NCI-H510A (cell line): ENCODE measurements around the gene GGT7.
"Not testable (repeated sequence)": the region's sequence is repeated elsewhere in the genome, so short reads cannot be mapped to it uniquely, and the experiment has no call there.

Experiments
- DNase-seq: peaks from one replicate; lab custom pipeline; 2025; lab: John Stamatoyannopoulos, UW

GGT7 gene

DNA sequence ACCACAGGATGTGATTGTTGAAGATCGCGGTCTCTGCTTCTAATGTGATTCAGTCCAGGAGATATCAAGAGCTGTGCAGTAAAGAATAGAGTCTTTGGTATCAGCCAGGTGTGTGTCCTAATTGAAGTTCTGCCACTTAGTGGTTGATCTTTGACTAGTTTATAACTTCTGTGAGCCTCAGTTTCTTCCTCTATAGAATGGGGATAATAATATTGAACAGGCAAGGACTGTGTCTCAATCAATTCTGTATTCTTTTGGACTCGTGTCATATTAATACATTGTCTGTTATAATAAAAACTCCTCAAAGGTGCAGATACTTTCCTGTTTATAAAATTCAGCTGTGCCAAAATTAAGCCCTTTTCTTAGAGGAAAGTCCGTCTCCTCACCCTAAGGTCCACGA, 24.1 kb downstream of the GGT7 start:
- DNase-seq: no peak

DNA sequence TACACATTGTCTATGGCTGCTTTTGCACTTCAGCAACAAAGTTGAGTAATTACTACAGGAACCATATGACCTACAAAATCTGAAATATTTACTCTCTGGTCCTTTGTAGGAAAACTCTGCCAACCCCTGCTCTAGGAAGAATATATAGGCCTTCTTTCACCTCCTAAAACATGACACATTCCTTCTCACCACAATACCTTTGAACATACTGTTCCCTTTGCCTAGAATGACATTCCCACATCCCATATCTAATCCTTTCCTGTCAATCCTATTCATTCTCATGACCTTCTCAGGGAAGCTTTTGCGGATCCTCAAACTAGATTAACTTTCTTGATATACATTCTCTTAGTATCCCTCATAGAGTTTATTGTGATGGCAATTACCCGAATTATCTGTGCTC, 29.2 kb downstream of the GGT7 start:
- no peak for DNase-seq

DNA sequence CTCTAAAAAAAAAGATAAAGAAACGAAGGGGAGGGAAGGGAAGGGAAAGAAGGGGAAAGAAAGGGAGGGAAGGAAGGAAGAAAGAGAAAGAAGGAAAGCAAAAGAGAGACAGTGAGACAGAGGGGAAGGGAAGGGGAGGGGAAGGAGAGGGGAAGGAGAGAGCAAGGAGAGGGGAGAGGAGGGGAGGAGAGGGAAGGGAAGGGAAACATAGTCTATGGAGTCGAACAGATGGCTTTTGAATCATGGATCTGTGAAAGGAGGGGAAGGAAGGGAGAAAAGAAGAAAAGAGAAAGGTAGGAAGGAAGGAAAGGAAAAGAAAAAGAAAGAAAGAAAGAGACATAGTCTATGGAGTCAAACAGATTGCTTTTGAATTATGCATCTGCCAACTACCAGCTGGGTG, 30.5 kb downstream of the GGT7 start:
- DNase-seq: no peak

DNA sequence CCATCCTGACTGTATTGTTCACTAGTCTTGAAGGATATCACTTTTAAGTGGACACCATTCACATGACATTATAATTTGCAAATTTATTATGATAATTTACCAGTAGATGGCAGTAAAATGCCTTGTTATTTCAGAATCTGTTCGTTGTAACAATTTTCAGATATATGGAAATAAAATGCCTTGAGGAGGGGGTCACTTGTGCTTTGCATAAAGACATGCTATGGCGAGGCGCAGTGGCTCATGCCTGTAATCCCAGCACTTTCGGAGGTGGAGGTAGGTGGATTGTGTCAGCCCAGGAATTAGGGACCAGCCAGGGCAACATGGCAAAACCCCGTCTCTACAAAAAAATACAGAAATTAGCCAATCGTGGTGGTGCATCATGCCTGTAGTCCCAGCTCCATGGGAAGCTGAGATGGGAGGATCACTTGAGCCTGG, 38.2 kb downstream of the GGT7 start:
- no peak for DNase-seq

DNA sequence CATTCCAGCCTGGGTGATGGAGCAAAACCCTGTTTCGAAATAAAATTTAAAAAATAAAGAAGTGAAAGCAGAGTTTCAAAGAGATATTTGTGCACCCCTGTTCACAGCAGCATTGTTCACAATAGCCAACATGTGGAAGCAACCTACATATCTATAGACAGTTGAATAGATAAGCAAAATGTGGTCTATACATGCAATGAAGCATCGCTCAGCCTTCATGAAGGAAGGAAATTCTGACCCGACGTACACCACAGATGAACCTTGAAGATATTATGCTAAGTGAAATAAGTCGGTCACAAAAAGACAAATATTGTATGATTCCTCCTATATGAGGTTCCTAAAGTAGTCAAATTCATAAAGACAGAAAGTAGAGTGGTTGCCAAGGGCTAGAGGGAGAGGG, 40.7 kb downstream of the GGT7 start:
- no peak for DNase-seq

DNA sequence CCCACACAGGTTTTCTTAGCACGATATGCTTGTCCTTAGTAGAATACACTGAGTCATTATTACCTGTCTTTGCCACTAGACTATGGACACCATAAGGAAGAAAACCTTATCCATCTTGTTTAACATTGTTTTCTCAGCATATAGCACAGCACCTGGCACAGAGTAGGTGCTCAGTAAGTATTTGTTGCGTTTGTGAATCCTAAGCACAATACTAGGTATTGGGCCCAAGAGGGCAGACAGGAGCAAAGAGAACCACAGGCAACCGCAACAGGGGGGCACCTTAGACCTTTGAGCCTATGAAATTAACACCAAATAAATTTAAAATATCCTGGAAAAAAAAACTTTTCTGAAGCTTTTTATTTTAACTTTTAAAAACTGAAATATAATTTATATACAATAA, 43.5 kb downstream of the GGT7 start:
- no peak for DNase-seq

DNA sequence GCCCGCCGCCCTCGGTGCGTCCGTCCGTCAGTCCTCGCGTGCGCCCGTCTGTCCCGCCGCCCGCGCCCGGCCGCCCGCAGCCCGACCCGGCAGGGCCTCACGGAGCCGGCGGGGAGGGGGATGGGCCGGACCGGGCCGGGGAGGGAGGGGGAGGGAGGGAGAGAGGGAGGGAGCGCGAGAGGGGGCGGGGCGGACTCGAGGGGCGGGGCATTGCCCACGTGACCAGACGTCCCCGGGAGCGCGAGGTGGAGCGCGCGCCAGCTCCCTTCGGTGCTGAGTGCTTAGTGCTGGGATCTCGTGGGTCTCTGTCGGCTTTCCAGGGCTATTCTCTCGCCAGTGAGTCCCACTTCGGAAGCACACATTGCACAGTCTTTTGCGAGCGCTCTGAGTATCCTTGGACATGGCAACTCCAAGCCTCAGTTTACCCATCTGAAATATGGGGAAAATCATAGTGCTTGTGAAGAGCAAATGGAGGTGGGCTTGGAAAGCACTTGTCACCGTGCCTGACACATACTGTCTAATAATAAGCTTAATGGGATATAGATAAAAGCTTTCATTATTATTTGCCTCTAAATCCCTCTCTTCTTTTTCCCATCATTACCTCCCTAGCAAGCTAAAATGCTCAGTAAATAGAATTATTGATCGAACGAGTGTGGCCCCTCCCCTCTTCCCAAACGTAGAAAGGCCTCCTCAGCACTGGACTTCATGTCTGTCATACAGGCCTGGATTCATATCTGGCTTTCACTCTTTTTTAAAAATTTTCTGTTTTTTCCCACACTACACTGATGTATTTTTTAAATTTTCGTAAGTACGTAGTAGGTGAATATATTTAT, 46.9 kb downstream of the GGT7 start, which contains the start of gene NCOA6:
TSS of gene NCOA6 (minus strand) at position 122 of the 833 bp plus-strand sequence. CDS start 43,296 bp downstream, outside the sequence.
- peak; percentile 71 for DNase-seq

DNA sequence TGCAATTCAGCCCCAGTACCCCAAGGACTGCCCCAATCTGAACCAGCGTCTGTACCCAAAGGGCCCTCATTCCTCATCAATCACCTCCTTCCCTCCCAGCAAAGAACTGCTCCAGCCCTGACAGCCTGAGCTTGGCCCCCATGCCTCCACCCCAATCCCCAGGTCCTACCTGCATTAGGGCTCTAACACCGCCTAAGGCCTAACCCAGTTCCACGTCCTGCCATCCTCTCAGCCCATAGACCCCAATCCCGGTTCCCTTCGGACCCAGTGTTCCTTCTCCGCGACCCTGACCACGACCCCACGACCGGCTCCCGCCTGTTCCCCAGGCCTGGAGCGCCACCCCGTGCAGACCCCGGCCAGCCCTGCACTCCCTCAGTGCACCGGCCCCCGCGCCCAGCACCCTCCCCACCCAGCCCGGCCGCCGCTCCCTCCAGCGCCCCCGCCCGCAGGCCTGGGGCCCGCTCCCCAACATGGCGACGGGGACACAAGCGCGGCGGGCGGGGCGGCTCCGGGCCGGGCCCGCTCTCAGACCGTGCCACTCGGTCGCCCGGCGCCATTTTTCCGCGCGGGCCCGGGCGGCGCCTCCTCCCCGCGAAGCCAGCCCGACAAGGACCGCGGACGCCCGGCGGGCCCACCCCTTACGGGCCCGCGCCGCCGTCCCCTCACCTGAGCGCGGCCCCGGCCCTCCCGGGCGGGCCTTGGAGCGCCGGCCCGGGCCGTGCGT, 47.7 kb downstream of the GGT7 start:
- DNase-seq: peak; percentile 51

DNA sequence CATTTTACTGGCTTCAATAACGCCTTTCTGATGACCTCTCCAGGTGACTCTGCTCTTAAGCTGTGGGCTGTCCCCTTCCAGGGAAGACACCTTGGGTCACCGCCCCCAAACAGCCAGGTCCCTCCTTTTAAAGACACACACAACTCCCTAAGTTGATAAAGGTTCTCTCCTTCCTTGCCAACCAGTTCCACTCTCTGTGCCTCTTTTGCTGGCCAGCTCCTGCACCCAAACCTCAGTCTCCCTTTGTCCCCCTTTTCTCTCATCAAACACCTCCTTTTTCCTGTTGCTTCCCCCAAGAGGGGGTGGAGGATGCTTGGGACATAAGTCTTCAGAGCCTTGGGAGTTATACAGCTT, 48.2 kb downstream of the GGT7 start:
- DNase-seq: peak; percentile 77

DNA sequence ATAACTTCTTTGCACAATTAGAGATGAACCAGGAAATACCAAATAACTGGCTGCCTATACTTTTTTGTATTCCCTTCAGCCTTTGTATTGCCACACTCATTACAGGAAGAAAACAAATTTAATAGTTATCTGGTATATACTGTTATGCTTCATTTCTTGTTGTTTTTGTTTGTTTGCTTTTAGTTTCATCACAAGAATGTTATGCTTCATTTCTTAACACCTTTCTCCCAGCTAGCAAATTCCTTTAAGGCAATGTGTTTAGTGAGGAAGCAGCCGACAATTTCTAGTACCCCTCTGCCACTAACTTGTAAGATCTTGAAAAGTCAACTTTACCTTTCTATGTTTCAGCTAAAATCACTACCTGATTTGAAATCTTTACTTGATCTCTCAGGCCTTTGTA, 48.6 kb downstream of the GGT7 start:
- DNase-seq: no peak

DNA sequence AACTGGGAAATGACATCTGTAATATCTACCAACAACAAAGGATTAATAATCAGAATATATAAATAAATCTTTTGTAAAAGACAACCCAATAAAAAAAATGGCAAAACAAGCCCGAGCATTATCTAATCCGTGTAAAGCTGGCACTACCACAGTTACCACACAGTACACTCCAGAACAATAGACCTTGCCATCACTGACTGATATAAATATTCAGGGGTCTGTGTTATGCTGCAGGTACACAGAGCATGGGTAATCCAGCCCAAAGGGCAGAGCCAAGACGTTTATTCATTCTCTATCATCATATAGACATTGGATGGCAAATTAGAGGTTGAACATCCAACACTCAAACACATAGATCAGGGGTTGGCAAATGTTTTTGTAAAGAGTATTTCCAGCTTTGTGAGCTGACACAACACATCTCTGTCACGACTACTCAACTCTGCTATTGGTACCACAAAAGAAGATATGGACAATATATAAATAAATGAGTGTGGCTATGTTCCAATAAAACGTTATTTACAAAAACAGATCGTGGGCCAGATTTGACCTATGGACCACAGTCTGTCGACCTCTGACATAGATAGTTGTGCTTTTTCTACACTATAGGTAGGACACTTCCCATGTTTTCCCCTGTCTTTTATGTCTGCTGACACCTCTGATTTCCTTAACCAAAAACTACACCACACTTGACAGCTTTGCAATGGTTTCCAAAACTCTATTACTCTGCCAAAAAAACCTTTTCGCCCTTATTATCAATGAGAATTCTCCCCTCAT, 51.7 kb downstream of the GGT7 start:
- DNase-seq: no peak

DNA sequence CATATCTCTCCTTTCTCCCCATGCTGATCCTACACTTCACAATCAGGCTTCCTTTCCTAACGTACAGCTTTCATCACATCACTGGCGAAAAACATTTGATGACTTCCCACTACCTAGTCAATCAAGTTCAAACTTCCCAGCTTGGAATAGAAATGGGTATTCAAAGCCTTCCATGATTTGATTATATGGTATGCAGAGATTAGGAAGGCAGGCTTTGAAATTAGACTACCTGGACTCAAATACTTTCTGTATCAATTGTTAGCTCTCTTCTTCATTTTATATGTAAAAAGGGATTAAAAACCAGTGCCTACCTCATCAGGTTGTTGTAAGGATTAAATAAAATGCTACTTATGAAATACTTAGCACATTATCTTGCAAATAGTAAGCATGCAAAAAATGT, 54.9 kb downstream of the GGT7 start:
- no peak for DNase-seq

DNA sequence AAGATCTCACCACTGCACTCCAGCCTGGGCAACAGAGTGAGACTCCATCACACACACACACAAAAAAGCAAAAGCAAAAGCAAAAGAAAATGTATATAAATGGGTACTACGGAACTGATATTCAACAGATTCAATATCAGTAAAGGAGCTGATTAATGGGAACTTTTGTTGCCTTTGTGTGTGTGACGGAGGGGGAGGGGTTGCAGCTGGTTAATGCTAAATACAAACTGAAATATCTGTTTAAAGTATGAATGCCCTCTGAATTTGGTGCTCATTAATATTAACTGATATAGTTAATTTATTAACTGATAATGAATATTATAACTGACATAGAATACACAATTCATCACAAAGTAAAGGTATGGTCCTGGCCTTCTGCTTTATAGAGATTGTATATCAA, 55.6 kb downstream of the GGT7 start:
- DNase-seq: no peak

DNA sequence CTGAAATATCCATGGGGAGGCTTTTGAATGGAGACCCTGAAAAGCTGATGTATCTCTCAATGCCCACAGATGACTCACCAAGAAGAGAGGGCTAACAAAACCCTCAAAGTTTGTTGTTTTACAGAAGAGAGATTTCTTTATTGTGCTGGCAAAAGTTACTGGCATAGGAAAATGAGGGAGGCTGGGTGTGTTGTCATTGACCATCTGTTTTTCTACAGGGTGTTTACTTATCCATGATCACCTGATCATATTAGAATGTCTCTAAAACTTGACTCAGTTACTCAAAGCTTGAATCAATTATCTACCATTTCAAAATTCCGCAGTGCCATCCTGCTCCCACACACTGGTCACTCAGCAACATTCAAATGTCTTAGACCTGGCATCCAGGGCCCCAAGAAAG, 57.0 kb downstream of the GGT7 start:
- no peak for DNase-seq

DNA sequence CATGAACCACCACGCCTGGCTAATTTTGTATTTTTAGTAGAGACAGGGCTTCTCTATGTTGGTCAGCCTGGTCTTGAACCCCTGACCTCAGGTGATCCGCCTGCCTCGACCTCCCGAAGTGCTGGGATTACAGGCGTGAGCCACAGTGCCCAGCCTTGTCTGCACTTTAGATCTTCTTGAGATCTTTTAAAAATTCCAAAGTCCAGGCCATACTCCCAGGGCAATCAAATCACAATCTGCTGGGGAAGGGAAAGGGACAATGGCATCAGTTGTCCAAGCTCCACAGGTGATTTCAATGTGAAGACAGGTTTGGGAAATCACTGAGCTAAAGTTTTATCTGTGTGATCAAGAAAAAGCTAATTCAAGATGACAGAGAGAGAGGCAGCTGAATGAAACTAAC, 64.1 kb downstream of the GGT7 start:
- DNase-seq: no peak

DNA sequence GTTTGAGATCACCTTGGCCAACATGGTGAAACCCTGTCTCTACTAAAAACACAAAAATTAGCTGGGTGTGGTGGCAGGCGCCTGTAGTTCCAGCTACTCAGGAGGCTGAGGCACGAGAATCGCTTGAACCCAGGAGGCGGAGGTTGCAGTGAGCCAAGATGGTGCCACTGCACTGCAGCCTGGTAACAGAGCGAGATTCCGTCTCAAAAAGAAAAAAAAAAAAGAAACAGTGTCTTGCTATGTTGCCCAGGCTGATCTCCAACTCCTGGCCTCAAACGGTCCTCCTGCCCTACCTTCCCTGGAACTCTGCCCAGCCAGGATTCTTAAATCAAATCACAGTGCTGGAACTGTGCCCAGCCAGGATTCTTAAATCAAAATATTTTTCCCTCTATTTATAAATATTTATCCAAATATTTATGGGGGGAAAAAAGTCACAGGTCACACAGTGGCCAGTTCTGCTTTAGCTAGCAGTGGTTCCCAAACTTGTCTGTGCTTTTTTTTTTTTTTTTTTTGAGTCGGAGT, 64.7 kb downstream of the GGT7 start:
- DNase-seq: not testable (repeated sequence)

DNA sequence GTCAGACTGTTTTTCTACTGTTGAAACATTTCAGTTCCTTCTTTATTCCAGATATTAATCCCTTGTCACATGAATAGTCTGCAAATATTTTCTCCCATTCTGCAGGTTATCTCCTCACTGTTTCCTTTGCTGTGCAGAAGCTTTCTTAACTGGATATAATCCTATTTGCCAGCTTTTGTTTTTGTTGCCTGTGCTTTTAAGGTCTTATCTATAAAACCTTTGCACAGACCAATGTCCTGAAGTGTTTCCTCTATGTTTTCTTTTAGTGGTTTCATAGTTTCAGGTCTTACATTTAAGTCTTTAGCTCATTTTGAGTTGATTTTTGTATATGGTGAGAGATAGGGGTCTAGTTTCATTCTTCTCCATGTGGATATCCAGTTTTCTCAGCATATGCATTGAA, 66.4 kb downstream of the GGT7 start:
- no peak for DNase-seq

DNA sequence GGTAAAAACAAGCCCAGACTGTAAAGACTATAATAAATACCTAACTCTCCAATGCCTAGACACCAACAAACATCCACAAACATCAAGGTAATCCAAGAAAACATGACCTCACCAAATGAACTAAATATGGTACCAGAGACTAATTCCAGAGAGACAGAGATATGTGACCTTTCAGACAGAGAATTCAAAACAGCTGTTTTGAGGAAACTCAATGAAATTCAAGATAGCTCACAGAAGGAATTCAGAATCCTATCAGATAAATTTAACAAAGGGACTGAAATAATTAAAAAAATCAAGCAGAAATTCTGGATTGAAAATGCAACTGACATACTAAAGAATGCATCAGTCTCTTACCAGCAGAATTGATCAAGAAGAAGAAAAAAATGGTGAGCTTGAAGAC, 73.8 kb downstream of the GGT7 start:
- DNase-seq: no peak

DNA sequence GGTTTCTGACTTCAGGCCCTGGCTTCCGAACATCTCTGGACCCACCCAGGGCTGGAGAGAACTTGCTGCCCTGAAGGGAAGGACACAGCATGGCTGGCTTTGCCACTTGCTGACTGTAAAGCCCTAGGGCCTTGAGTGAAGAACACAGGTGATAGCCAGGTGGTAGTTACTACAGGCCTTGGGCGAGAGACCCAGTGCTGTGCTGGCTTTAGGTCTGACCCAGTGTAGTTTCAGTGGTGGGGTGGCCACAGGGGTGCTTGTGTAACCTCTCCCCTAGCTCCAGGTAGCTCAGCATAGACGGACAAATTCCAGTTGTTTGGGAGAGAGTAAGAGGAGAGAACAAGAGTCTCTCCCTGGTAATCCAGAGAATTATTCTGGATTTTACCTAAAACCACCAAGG, 74.3 kb downstream of the GGT7 start:
- DNase-seq: no peak

DNA sequence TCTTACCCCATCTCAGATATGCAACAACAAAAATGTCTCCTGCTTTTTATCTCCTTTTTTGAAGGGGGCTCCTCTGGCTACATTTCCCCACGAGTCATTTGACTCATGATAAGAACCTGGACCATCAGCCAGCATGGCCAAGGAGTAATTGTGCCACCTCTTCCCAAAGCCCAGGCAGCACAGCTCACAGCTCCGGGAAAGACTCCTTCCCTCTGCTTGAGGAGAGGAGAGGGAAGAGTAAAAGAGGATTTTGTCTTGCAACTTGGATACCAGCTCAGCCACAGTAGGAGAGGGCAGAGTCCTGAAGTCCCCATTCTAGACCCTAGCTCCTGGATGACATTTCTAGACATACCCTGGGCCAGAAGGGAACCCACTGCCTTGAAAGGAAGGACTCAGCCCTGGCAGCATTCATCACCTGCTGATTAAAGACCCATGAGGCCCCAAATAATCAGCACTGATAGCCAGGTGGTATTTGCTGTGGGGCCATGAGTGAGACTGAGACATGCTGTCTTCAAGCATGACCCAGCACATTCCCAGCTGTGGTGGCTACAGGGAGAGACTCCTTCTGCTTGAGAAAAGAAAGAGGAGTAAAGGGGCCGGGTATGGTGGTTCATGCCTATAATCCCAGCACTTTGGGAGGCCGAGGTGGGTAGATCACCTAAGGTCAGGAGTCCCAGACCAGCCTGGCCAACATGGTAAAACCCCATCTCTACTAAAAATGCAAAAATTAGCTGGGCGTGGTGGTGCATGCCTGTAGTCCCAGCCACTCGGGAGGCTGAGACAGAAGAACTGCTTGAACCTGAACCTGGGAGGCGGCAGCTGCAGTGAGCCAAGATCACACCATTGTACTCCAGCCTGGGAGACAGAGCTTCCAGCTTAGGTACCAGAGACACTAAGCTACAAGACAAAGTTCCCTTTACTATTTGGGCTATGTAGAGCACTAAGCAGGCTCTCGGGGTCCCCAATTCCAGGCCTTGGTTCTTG, 75.4 kb downstream of the GGT7 start:
- DNase-seq: no peak
